HCT116 (cell line): ENCODE data around the gene ARHGAP10. TPM values are rescaled to one million over a fixed set of nuclear protein-coding genes. Genes with fewer than 3 reads are reported as not detected.

Source experiments
- ATAC-seq: fragments of 200-7000 bp; cut with Tn5 transposase; 2 replicates; pipeline ENCODE4 v1.9.1; 2020; ENCODE audit warnings: mild to moderate bottlenecking, moderate library complexity
- BruUV-seq: library from RNA; stranded (reverse); fragments of 400-500 nt; replicated peaks from 2 replicates; lab custom pipeline; 2021; lab: Mats Ljungman, UMichigan
- CTCF ChIA-PET: fragments of 300-600 bp; sonication (Branson Sonifier 250); formaldehyde crosslinking; loops from one replicate; lab custom pipeline; 2021; ENCODE audit warnings: antibody characterized with exemption; lab: Charles Lee
- POLR2A ChIA-PET: fragments of 300-600, 350-600 bp; sonication (Branson Sonifier 250); formaldehyde crosslinking; loops from one replicate; lab custom pipeline; 2021; ENCODE audit warnings: antibody characterized with exemption; lab: Charles Lee
- RAD21 ChIA-PET, 2 experiments: fragments of 300-600 bp; sonication (Branson Sonifier 250); formaldehyde crosslinking; loops; one replicate each; lab custom pipeline; 2023; ENCODE audit warnings: low total read pairs in 2 of 2; ENCODE audit not compliant: uncharacterized antibody in 2 of 2, unreplicated experiment in 2 of 2, low non-redundant PET in 1 of 2; lab: Charles Lee
- DNase-seq: peaks from one replicate; pipeline ENCODE4 v3.0.0-alpha.2; 2010; ENCODE audit warnings: low read depth, low spot score
- H2AFZ ChIP-seq: fragments of 200-600 bp; shearing (Covaris generic), sonication (generic); 2 replicates; pipeline ENCODE4 v1.6.1; 2017; ENCODE audit warnings: low read depth, mixed run types, mixed read lengths, antibody characterized with exemption, low read length; ENCODE audit not compliant: poor library complexity, severe bottlenecking
- H3K27ac ChIP-seq: 2 replicates; pipeline ENCODE4 v1.5.1; 2012; ENCODE audit warnings: low read depth, low read length
- H3K27me3 ChIP-seq: fragments of 200-600 bp; sonication (generic); 2 replicates; pipeline ENCODE4 v1.6.1; 2016; ENCODE audit warnings: mixed run types, low read length, mixed read lengths; ENCODE audit not compliant: insufficient read depth
- H3K36me3 ChIP-seq, 2 experiments: fragments of 200-500 bp in 1 of 2; fragments of 200-600 bp in 1 of 2; sonication (Bioruptor generic) in 1 of 2; sonication (generic) in 1 of 2; 2 replicates each; pipeline versions ENCODE4 v1.5.1 to v1.6.1; 2014 to 2016; ENCODE audit warnings: low read length in 2 of 2, inconsistent platforms in 1 of 2, mixed read lengths in 1 of 2, mixed run types in 1 of 2; ENCODE audit not compliant: insufficient read depth in 2 of 2, control insufficient read depth in 1 of 2
- H3K4me1 ChIP-seq, 2 experiments: fragments of 200-600 bp in 1 of 2; sonication (generic) in 1 of 2; 2 replicates each; pipeline versions ENCODE4 v1.5.1 to v1.6.1; 2012 to 2017; ENCODE audit warnings: low read length in 2 of 2, inconsistent platforms in 1 of 2, mild to moderate bottlenecking in 1 of 2, mixed read lengths in 1 of 2, mixed run types in 1 of 2, moderate library complexity in 1 of 2; ENCODE audit not compliant: insufficient read depth in 2 of 2, control insufficient read depth in 1 of 2
- H3K4me2 ChIP-seq: fragments of 200-600 bp; sonication (generic); 2 replicates; pipeline ENCODE4 v1.6.1; 2017; ENCODE audit warnings: mixed run types, low read length, mixed read lengths
- H3K4me3 ChIP-seq, 2 experiments: fragments of 200-600 bp in 1 of 2; sonication (generic) in 1 of 2; replicated peaks in 1 of 2; 2 replicates each; pipeline ENCODE4 v1.5.1; 2011 to 2016; ENCODE audit warnings: low read length in 2 of 2, control low read depth in 1 of 2, low read depth in 1 of 2, mild to moderate bottlenecking in 1 of 2, mixed read lengths in 1 of 2, mixed run types in 1 of 2
- H3K79me2 ChIP-seq: fragments of 200-600 bp; sonication (generic); 2 replicates; pipeline ENCODE4 v1.6.1; 2017; ENCODE audit warnings: mild to moderate bottlenecking, mixed run types, low read length, moderate library complexity, mixed read lengths; ENCODE audit not compliant: insufficient read depth
- H3K9ac ChIP-seq: fragments of 200-600 bp; sonication (generic); 2 replicates; pipeline ENCODE4 v1.6.1; 2016; ENCODE audit warnings: low read length, mixed read lengths
- H3K9me2 ChIP-seq: fragments of 200-600 bp; sonication (generic), shearing (Covaris generic); 2 replicates; pipeline ENCODE4 v1.6.1; 2017; ENCODE audit warnings: mixed run types, mild to moderate bottlenecking, moderate library complexity; ENCODE audit not compliant: insufficient read depth
- H3K9me3 ChIP-seq, 2 experiments: fragments of 200-500 bp in 1 of 2; fragments of 200-600 bp in 1 of 2; sonication (Bioruptor generic) in 1 of 2; sonication (generic) in 1 of 2; 2 replicates each; pipeline ENCODE4 v1.6.1; 2014 to 2017; ENCODE audit warnings: low read length in 2 of 2, mixed read lengths in 2 of 2, inconsistent platforms in 1 of 2, low read depth in 1 of 2, mild to moderate bottlenecking in 1 of 2, mixed run types in 1 of 2, moderate library complexity in 1 of 2; ENCODE audit not compliant: control insufficient read depth in 1 of 2, insufficient read depth in 1 of 2
- H4K20me1 ChIP-seq: fragments of 200-600 bp; sonication (generic), shearing (Covaris generic); 2 replicates; pipeline ENCODE4 v1.6.1; 2017; ENCODE audit warnings: mixed run types, mild to moderate bottlenecking, moderate library complexity; ENCODE audit not compliant: insufficient read depth
- ATF3 ChIP-seq: IDR thresholded peaks from 2 replicates; pipeline ENCODE4 v1.6.1; 2012
- CTCF ChIP-seq, 3 experiments: fragments of 200-600 bp in 1 of 3; sonication (generic) in 1 of 3; IDR thresholded peaks in 2 of 3; conservative IDR thresholded peaks in 1 of 3; 2 replicates each; pipeline ENCODE4 v1.5.1; 2012 to 2017; ENCODE audit warnings: low read depth in 2 of 3, low read length in 2 of 3, antibody characterized with exemption in 1 of 3, borderline replicate concordance in 1 of 3, control low read depth in 1 of 3, mild to moderate bottlenecking in 1 of 3, mixed read lengths in 1 of 3, mixed run types in 1 of 3, moderate library complexity in 1 of 3; ENCODE audit not compliant: insufficient read depth in 1 of 3
- FOSL1 ChIP-seq: IDR thresholded peaks from 2 replicates; pipeline ENCODE4 v1.6.1; 2012; ENCODE audit warnings: low read depth
- POLR2AphosphoS5 ChIP-seq: IDR thresholded peaks from 2 replicates; pipeline ENCODE4 v1.6.1; 2011; ENCODE audit warnings: mild to moderate bottlenecking, low read depth, low read length, moderate library complexity
- RAD21 ChIP-seq: IDR thresholded peaks from 2 replicates; pipeline ENCODE4 v1.6.1; 2012; ENCODE audit warnings: low read depth, mild to moderate bottlenecking
- REST ChIP-seq: IDR thresholded peaks from 2 replicates; pipeline ENCODE4 v1.6.1; 2012; ENCODE audit warnings: low read depth
- SRF ChIP-seq: IDR thresholded peaks from 2 replicates; pipeline ENCODE4 v1.6.1; 2012; ENCODE audit warnings: low read depth
- TCF7L2 ChIP-seq: IDR thresholded peaks from 2 replicates; pipeline ENCODE4 v1.7.0; 2011; ENCODE audit warnings: borderline replicate concordance, inconsistent platforms; ENCODE audit not compliant: insufficient read depth, insufficient read length; ENCODE audit errors: extremely low read depth
- YY1 ChIP-seq: IDR thresholded peaks from 2 replicates; pipeline ENCODE4 v1.6.1; 2011; ENCODE audit warnings: low read length, low read depth, moderate library complexity, mild to moderate bottlenecking; ENCODE audit not compliant: insufficient replicate concordance; ENCODE audit errors: extremely low read depth
- ZBTB33 ChIP-seq: IDR thresholded peaks from 2 replicates; pipeline ENCODE4 v1.6.1; 2011; ENCODE audit warnings: mild to moderate bottlenecking, low read length, moderate library complexity; ENCODE audit not compliant: insufficient replicate concordance; ENCODE audit errors: extremely low read depth
- ZFX ChIP-seq: fragments of 450-650 bp; IDR thresholded peaks from 2 replicates; pipeline ENCODE4 v1.6.1; 2017
- ZNF274 ChIP-seq: fragments of 200-500 bp; sonication (Bioruptor generic); IDR thresholded peaks from 2 replicates; pipeline ENCODE4 v1.6.1; 2014; ENCODE audit warnings: mild to moderate bottlenecking, low read depth, low read length, inconsistent platforms
- intact Hi-C: fragments of 100-400 bp; cut with micrococcal nuclease; formaldehyde crosslinking; loops from 2 replicates; pipeline ENCODE4 v1.10.0; 2022
- total RNA-seq: library from RNA; stranded (reverse); gene quantifications from one replicate; pipeline ENCODE4 v1.2.1, GENCODE V29; 2021; ENCODE audit not compliant: unreplicated experiment

Gene ARHGAP10
- total RNA-seq, 1 experiment from 2014 or later, result 24.7 TPM

GRCh38 chr4:147768113-147768512 lies 36.2 kb downstream of the ARHGAP10 start (continued):
- no peak for TF ChIP-seq REST

- ChIA-PET CTCF (no interaction called here), RAD21 (no interaction called here), POLR2A (no interaction called here)
- intact Hi-C loops, result no loop called here
- Histone ChIP-seq H3K4me2 (no peak overlapping the region), H2AFZ (no peak overlapping the region), H3K79me2 (peaks cover 22% of the 10 kb centered on the region), H3K36me3 (no peaks in the 10 kb centered on the region), H3K27ac (no peak overlapping the region), H3K9ac (no peak overlapping the region), H3K4me3 (no peak overlapping the region), H3K9me2 (no peaks in the 10 kb centered on the region), H3K27me3 (no peaks in the 10 kb centered on the region), H3K4me1 (peaks cover 12 to 40% of the 10 kb centered on the region in 2 experiments), H3K9me3 (no peaks in the 10 kb centered on the region), H4K20me1 (peaks cover 12% of the 10 kb centered on the region; the same call in 1 of the 2 replicates)
- no peak for DNase-seq
- BruUV-seq, result no TSS peak
- no peak for ATAC-seq
- TF ChIP-seq POLR2AphosphoS5 (no peak), ATF3 (no peak), ZBTB33 (no peak), SRF (no peak), RAD21 (no peak), REST (no peak), ZNF274 (no peak), CTCF (IDR thresholded peaks at IDR 0.05 in 2 of 3, conservative IDR thresholded peaks at IDR 0.05 in 1 of 3; ENCODE audit: borderline replicate concordance in 1 of 3, insufficient read depth in 1 of 3, low read depth in 2 of 3, low read length in 2 of 3) (no peak), TCF7L2 (no peak), YY1 (no peak), ZFX (no peak), FOSL1 (no peak)
Observed at GRCh38 chr4:147769386-147769785, 37.5 kb downstream of the ARHGAP10 start.
